ENCODE measurements around the gene XXYLT1.

DNA sequence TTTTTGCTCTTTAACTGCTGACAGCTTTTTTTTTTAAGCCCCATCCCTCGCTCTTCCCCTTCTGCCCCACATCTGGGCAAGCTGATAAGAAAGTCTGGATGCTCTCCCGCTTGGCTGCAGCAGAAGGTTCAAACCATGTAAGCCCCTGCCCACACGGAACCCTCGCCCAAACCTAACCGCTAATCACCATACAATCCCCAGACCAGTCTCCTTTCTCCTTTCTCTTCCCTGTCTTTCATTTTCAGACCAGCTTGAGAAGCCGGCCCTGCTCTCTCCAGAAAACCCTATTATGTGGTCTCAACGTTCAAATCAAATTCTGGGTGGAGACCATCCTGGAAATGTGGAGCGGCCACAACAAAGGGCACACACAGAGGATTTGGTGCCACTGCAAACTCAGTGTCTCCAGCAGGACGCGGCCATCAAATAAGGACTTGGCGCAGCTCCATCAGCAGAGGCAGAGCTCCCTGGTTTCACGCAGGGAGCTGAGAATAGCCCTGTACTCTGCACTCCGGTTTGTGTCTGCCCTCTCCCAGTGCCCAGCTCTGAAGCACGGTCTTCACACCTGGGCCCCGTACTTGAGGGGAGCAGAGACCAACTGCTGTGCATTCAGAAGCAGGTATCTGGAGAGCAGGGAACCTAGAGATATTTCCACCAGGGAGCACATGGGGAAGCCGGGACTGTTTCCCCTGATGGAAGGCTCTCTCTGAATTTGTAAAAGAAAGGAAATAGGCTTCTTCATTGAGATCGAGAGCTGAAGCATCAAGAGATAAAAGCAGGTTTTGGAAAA is 92.6 kb downstream of the XXYLT1 start:
- TF ChIP-seq TCF4 (CRISPR knock-in tag; IDR thresholded peaks at IDR 0.05; ENCODE audit: borderline replicate concordance) (no peak), GLIS3 (CRISPR knock-in tag; IDR thresholded peaks at IDR 0.05) (no peak), ZFP30 (CRISPR knock-in tag; IDR thresholded peaks at IDR 0.05) (no peak), OSR1 (CRISPR knock-in tag; IDR thresholded peaks at IDR 0.05) (no peak), SNAI2 (CRISPR knock-in tag; IDR thresholded peaks at IDR 0.05) (no peak), PPARA (CRISPR knock-in tag; IDR thresholded peaks at IDR 0.05; ENCODE audit: borderline replicate concordance) (no peak), ISL1 (CRISPR knock-in tag; IDR thresholded peaks at IDR 0.05) (no peak), ARNTL (CRISPR knock-in tag; IDR thresholded peaks at IDR 0.05; ENCODE audit: borderline replicate concordance, low read depth) (no peak), CSRNP3 (CRISPR knock-in tag; IDR thresholded peaks at IDR 0.05) (no peak), BACH2 (CRISPR knock-in tag; IDR thresholded peaks at IDR 0.05; ENCODE audit: borderline replicate concordance) (no peak)
- TF ChIP-seq, protein P1, sequence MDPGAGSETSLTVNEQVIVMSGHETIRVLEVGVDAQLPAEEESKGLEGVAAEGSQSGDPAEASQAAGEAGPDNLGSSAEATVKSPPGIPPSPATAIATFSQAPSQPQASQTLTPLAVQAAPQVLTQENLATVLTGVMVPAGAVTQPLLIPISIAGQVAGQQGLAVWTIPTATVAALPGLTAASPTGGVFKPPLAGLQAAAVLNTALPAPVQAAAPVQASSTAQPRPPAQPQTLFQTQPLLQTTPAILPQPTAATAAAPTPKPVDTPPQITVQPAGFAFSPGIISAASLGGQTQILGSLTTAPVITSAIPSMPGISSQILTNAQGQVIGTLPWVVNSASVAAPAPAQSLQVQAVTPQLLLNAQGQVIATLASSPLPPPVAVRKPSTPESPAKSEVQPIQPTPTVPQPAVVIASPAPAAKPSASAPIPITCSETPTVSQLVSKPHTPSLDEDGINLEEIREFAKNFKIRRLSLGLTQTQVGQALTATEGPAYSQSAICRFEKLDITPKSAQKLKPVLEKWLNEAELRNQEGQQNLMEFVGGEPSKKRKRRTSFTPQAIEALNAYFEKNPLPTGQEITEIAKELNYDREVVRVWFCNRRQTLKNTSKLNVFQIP (CRISPR knock-in tag; IDR thresholded peaks at IDR 0.05; ENCODE audit: borderline replicate concordance, low read depth), result no peak
